Measurements from ENCODE around the gene EEPD1.

GRCh38 chr7:36201122-36201723 is 48.2 kb downstream of the EEPD1 start:
- TF ChIP-seq CTCF (IDR thresholded peaks at IDR 0.05) (no peak), POLR2A (IDR thresholded peaks at IDR 0.05) (no peak)
